GM12874 (cell line): ENCODE results near the gene RETREG1.

Source experiments
- TF ChIP-seq, protein P1 (sequence below): IDR thresholded peaks from 2 replicates; pipeline ENCODE4 v1.5.1; 2011; ENCODE audit warnings: low read depth, mild to moderate bottlenecking, control low read depth, low read length, moderate library complexity; ENCODE audit not compliant: insufficient read depth

The RETREG1 gene

DNA sequence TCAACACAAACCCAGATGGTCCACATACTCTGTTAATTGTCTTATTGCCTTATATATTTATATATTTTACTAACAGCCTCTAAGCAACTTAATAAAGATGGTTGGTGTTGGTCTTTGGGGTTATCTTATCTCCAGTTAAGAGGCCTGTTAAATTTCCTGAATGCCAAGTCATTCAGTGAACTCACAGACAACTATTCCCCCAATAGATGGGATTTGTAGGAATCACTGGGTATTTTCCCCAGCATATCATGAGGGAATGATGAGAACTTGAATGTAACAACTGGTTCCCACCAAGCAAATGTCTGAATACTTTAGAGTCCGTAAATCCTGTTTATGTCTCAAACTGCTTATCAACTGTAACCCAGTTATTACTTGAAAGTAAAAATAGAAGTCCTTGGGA is 42.7 kb upstream of the RETREG1 start:
- TF ChIP-seq, protein P1, sequence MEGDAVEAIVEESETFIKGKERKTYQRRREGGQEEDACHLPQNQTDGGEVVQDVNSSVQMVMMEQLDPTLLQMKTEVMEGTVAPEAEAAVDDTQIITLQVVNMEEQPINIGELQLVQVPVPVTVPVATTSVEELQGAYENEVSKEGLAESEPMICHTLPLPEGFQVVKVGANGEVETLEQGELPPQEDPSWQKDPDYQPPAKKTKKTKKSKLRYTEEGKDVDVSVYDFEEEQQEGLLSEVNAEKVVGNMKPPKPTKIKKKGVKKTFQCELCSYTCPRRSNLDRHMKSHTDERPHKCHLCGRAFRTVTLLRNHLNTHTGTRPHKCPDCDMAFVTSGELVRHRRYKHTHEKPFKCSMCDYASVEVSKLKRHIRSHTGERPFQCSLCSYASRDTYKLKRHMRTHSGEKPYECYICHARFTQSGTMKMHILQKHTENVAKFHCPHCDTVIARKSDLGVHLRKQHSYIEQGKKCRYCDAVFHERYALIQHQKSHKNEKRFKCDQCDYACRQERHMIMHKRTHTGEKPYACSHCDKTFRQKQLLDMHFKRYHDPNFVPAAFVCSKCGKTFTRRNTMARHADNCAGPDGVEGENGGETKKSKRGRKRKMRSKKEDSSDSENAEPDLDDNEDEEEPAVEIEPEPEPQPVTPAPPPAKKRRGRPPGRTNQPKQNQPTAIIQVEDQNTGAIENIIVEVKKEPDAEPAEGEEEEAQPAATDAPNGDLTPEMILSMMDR: no peak

DNA sequence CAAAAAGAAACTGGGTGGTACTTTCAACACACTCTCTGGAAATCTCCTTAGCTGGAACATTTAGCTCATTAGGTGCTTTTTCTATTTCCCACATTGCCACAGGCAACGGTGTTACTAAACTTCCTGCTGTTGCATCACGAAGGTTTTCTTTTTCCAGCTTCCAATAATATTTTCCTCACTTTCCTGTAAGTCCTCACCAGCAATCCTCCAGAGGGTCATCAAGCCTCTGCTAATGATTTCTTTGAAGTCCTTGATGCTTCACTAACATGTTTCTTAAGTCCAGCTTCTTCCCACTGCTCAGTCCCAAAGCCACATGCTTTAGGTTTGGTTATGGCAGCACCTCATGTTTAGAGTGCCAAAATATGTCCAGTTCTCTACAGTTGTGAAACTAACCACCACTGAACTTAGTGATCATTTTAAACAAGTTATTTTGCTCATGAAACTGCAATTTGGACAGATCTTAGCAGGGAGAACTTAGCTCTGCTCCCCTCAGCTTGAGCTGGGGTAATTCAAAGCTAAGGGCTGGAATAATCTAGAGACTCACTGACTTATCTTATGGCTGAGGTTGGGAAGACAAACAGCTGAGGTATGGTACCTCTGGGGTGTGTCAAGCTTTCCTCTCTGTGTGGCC is 39.9 kb upstream of the RETREG1 start:
- TF ChIP-seq, protein P1: no peak

DNA sequence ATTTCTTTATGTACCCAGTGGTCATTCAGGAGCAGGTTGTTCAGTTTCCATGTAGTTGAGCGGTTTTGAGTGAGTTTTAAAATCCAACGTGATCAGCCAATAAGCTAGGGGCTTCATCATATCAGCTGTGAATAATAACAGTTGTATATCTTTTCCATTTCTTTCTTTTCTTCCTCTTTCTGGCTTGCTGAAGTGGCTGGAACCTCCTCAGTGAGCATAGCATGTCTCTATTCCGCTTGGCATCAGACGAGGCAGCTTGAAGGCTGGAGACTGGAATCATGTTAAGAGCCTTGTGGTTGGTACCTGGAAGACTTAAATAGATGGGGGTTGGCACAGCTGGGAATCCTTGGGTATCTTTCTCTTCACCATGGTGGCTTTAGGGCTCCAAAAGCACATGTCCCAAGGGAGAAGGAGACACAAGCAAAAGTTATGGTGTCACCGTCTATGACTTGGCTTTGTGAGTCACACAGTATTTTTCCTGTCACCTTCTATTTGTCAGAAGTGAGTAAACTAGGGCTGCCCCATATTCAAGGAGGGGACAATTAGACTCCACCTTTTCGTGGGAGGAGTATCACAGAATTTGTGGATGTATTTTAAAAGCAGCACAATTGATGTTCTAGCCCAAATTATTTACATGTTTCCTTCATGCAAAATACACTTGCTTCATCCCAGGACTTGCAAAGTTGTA is 38.0 kb upstream of the RETREG1 start:
- TF ChIP-seq, protein P1: no peak

DNA sequence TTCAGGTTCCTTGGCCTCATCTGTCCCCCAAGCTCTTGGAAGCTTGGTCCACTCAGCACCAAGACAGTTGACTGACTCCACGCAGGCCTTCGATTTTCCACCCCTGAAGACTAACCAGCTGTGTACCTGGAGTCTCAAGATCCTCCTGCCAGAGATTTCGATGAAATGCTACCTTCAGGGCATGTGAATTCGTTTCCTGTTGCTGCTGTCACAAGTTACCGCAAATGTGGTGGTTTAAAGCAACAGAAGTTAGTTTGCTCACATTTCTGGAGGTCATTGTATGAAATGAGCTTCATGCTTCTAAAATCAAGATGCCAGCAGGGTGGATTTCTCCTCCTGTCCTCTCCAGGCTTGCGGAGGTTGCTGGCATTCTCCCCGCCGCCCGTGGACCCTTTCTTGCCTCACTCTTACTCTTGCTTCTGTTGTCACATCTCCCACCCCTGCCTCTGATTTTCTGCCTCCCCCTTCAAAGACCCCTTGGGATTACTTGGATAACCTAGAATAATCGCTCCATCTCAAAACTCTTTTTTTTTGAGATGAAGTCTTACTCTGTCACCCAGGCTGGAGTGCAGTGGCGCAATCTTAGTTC is 27.6 kb upstream of the RETREG1 start:
- TF ChIP-seq, protein P1: no peak

DNA sequence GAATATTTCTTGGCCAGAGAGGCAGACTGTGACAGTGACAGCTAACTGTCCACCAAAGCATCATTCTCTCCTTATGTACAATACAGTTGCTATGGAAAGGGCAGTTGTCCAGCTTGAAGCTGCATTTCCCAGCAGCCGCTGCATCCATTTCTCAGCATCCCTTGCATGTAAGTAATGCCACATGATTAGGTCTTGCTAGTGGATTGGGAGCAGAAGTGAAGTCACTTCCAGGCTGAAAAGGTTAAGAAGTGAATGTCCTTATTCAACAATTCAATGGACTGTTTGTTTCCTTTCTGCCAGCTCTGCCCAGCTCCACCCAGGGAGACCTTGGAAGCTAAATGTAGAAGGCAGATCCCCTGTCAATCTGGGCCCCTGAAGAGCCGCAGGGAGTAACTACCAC is 26.1 kb upstream of the RETREG1 start:
- TF ChIP-seq, protein P1: no peak

DNA sequence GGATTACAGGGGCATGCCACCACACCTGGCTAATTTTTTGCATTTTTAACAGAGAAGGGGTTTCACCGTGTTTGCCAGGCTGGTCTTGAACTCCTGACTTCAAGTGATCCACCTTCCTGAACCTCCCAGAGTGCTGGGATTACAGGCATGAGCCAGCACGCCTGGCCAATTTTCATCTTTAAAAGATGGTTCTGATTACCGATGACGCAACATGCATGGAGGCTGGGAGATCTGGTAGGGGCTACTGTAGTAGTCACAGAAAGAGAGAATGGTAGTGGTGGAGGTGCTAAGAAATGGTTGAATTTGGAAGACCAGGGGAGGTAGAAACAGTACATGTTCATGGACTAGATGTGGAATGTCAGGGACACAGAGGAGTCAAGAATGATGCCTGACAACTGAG is 22.4 kb upstream of the RETREG1 start:
- TF ChIP-seq, protein P1: no peak

DNA sequence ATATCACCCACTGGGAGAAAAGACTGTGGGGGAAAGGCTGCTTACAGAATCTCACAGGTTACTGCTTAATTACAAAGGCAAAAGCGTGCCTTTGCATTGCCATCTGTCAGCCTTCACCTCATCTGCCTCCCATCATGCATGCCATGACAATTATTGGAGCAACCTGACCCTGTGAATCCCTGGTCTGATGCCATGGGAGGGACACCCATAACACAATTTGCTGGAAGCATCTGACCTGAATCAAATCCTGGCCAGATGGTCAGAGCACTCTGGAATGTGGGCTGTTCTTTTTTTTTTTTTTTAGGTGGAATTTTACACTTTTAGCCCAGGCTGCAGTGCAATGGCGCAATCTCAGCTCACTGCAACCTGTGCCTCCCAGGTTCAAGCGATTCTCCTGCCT is 11.6 kb upstream of the RETREG1 start:
- TF ChIP-seq, protein P1: no peak
